Measurements from ENCODE around the gene MYO3B.

The MYO3B gene

GRCh38 chr2:170216428-170216827 is 38.5 kb downstream of the MYO3B start:
- Histone ChIP-seq H3K9me3 (replicated peaks; ENCODE audit: insufficient read depth, low read length) (no peaks in the 10 kb centered on the region), H3K4me1 (ENCODE audit: low read length) (no peaks in the 10 kb centered on the region), H3K27ac (ENCODE audit: low read length) (no peak overlapping the region), H3K79me2 (ENCODE audit: low read length) (no peaks in the 10 kb centered on the region), H2AFZ (ENCODE audit: low read length) (no peak overlapping the region), H3K4me2 (ENCODE audit: low read depth, low read length) (no peak overlapping the region), H3F3A (ENCODE audit: insufficient read depth, low read length) (no peaks in the 10 kb centered on the region), H3K9me2 (replicated peaks; ENCODE audit: insufficient read depth, low read length) (no peaks in the 10 kb centered on the region), H3K27me3 (replicated peaks; ENCODE audit: insufficient read depth, low read length) (no peaks in the 10 kb centered on the region), H3K36me3 (replicated peaks; ENCODE audit: insufficient read depth, low read length) (no peaks in the 10 kb centered on the region), H3K4me3 (ENCODE audit: low read length) (no peak overlapping the region), H3K9ac (ENCODE audit: low read length) (no peak overlapping the region), H4K20me1 (ENCODE audit: insufficient read depth, low read length) (no peaks in the 10 kb centered on the region)
- no peak for TF ChIP-seq EZH2 (optimal IDR thresholded peaks at IDR 0.05; ENCODE audit: low read depth, low read length)
- TF ChIP-seq EZH2phosphoT487 (IDR thresholded peaks at IDR 0.05; ENCODE audit: low read length) = no peak
- no peak for TF ChIP-seq CTCF (IDR thresholded peaks at IDR 0.05; ENCODE audit: low read length)
- no peak for DNase-seq

GRCh38 chr2:170216981-170217380 is 39.0 kb downstream of the MYO3B start:
- Histone ChIP-seq H3K4me1 (ENCODE audit: low read length) (no peaks in the 10 kb centered on the region), H3K27ac (ENCODE audit: low read length) (no peak overlapping the region), H3K4me2 (ENCODE audit: low read depth, low read length) (no peak overlapping the region), H3K9ac (ENCODE audit: low read length) (no peak overlapping the region), H3K27me3 (replicated peaks; ENCODE audit: insufficient read depth, low read length) (no peaks in the 10 kb centered on the region), H3F3A (ENCODE audit: insufficient read depth, low read length) (no peaks in the 10 kb centered on the region), H4K20me1 (ENCODE audit: insufficient read depth, low read length) (no peaks in the 10 kb centered on the region), H2AFZ (ENCODE audit: low read length) (no peak overlapping the region), H3K36me3 (replicated peaks; ENCODE audit: insufficient read depth, low read length) (no peaks in the 10 kb centered on the region), H3K9me2 (replicated peaks; ENCODE audit: insufficient read depth, low read length) (no peaks in the 10 kb centered on the region), H3K9me3 (replicated peaks; ENCODE audit: insufficient read depth, low read length) (no peaks in the 10 kb centered on the region), H3K79me2 (ENCODE audit: low read length) (no peaks in the 10 kb centered on the region), H3K4me3 (ENCODE audit: low read length) (no peak overlapping the region)
- TF ChIP-seq EZH2phosphoT487 (IDR thresholded peaks at IDR 0.05; ENCODE audit: low read length) (no peak), CTCF (IDR thresholded peaks at IDR 0.05; ENCODE audit: low read length) (no peak), EZH2 (optimal IDR thresholded peaks at IDR 0.05; ENCODE audit: low read depth, low read length) (no peak)
- no peak for DNase-seq

- Histone ChIP-seq H4K20me1 (ENCODE audit: insufficient read depth, low read length) (no peaks in the 10 kb centered on the region), H3K79me2 (ENCODE audit: low read length) (no peaks in the 10 kb centered on the region), H3K9me3 (replicated peaks; ENCODE audit: insufficient read depth, low read length) (no peaks in the 10 kb centered on the region), H2AFZ (ENCODE audit: low read length) (no peak overlapping the region), H3K9ac (ENCODE audit: low read length) (no peak overlapping the region), H3K36me3 (replicated peaks; ENCODE audit: insufficient read depth, low read length) (no peaks in the 10 kb centered on the region), H3K4me1 (ENCODE audit: low read length) (no peaks in the 10 kb centered on the region), H3K9me2 (replicated peaks; ENCODE audit: insufficient read depth, low read length) (no peaks in the 10 kb centered on the region), H3F3A (ENCODE audit: insufficient read depth, low read length) (no peaks in the 10 kb centered on the region), H3K27ac (ENCODE audit: low read length) (no peak overlapping the region), H3K27me3 (replicated peaks; ENCODE audit: insufficient read depth, low read length) (no peaks in the 10 kb centered on the region), H3K4me3 (ENCODE audit: low read length) (no peak overlapping the region), H3K4me2 (ENCODE audit: low read depth, low read length) (no peak overlapping the region)
- TF ChIP-seq EZH2 (optimal IDR thresholded peaks at IDR 0.05; ENCODE audit: low read depth, low read length) (no peak), CTCF (IDR thresholded peaks at IDR 0.05; ENCODE audit: low read length) (no peak), EZH2phosphoT487 (IDR thresholded peaks at IDR 0.05; ENCODE audit: low read length) (no peak)
- no peak for DNase-seq
Measured at GRCh38 chr2:170217778-170218251, 39.9 kb downstream of the MYO3B start.
